Activated naive CD4-positive, alpha-beta T cell treated with anti-CD3 and anti-CD28 coated beads for 36 hours (primary cell): ENCODE results near the gene TIGD4. TPM values are rescaled to one million over a fixed set of nuclear protein-coding genes. Genes with fewer than 3 reads are reported as not detected.

Experiments
- CTCF ChIA-PET: fragments of 350-600 bp; sonication (Branson Sonifier 250); formaldehyde crosslinking; loops from one replicate; lab custom pipeline; 2021; ENCODE audit warnings: antibody characterized with exemption; lab: Charles Lee
- DNase-seq: peaks from one replicate; pipeline ENCODE4 v3.0.0-alpha.2; 2020
- H3K27ac Mint-ChIP-seq: one replicate; pipeline ENCODE4 v1.8.0; 2021; ENCODE audit warnings: mild to moderate bottlenecking, mixed read lengths
- H3K27me3 Mint-ChIP-seq: one replicate; pipeline ENCODE4 v1.8.0; 2021; ENCODE audit warnings: low read depth, mixed read lengths
- H3K36me3 Mint-ChIP-seq: one replicate; pipeline ENCODE4 v1.8.0; 2021; ENCODE audit warnings: low read depth, mixed read lengths
- H3K4me1 Mint-ChIP-seq: one replicate; pipeline ENCODE4 v1.8.0; 2021; ENCODE audit warnings: low read depth, mixed read lengths
- H3K4me3 Mint-ChIP-seq: one replicate; pipeline ENCODE4 v1.8.0; 2021; ENCODE audit warnings: mild to moderate bottlenecking, moderate library complexity, mixed read lengths
- H3K9me3 Mint-ChIP-seq: one replicate; pipeline ENCODE4 v1.8.0; 2021; ENCODE audit warnings: mixed read lengths
- intact Hi-C: fragments of 100-400 bp; cut with micrococcal nuclease; formaldehyde crosslinking; loops from one replicate; pipeline ENCODE4 v1.15.1; 2023
- total RNA-seq, 2 experiments: library from RNA; stranded (reverse); gene quantifications; one replicate each; pipeline ENCODE4 v1.2.3, GENCODE V29; 2021

The TIGD4 gene
- total RNA-seq, 2 experiments from 2014 or later: 0.07 to 0.27 TPM

DNA sequence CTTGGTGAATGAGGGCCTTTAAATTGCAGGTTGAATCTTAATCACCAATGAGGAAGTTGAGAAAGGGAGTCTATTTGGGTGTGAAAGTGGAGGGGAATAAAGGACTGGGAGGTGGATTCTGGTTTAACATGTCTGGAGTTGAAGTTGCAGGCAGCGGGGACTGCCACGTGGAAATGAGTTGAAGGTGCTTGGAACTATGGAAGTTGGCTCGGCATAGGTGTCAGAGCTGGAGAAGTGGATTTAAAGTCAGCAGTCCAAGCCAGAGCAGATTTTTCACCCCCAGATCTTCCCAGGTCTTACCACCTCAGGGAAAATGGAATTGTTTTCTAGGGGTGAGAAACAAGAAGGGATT is 44.9 kb downstream of the TIGD4 start:
- Mint-ChIP-seq H3K36me3 (no peaks in the 10 kb centered on the region), H3K9me3 (no peaks in the 10 kb centered on the region), H3K27ac (no peak overlapping the region), H3K27me3 (peaks cover 3% of the 10 kb centered on the region), H3K4me1 (no peaks in the 10 kb centered on the region), H3K4me3 (no peak overlapping the region)
- intact Hi-C loops: loop anchor here (1.0 to 2.0 kb wide), 5 partner anchors 50 to 326 kb away; no protein-coding TSS in a partner anchor
- no peak for DNase-seq
- CTCF ChIA-PET: interaction anchor here (1.1 to 2.5 kb wide), 5 partner anchors 58 to 326 kb away, joined by 3 to 17 read pairs (median 8); no protein-coding TSS in a partner anchor

DNA sequence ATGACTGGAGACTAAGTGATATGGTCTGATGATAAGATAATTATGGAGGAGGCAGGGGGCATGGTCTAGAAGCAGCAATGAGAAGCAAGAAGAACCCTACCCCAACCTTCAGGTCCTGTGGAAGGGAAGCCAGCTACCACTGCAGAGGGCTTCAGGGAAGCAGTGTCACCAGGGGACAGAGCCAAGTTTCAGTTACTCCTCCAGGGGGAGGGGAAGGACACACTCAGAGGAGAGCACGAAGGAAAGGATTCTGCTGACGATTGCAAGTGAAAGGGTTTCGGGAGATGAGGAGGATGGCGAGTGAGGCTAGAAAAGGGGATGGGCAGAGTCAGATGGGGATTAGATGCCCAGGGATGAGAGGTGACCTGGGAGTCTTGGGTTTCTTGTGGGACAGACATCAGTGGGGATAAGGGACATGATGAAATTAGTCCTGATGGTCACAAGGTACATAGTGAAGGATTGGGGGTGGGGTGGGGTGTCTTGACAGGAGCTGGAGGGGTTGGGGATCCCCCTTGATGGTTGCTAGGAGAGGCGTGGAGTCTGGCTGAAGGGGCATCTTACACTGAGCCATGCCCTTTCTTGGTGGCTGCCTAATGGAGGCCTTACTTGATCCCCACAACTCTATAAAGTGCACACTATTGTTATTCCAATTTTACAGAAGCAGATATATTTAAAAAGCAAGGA is 45.4 kb downstream of the TIGD4 start:
- intact Hi-C loops: loop anchor here (2.0 kb wide), 2 partner anchors 49 to 93 kb away; no protein-coding TSS in a partner anchor
- Mint-ChIP-seq H3K36me3 (no peaks in the 10 kb centered on the region), H3K4me3 (no peak overlapping the region), H3K27ac (no peak overlapping the region), H3K9me3 (no peaks in the 10 kb centered on the region), H3K4me1 (no peaks in the 10 kb centered on the region), H3K27me3 (peaks cover 3% of the 10 kb centered on the region)
- DNase-seq: no peak
- CTCF ChIA-PET: interaction anchor here (0.6 to 2.4 kb wide), 7 partner anchors 57 to 235 kb away, joined by 3 to 17 read pairs (median 5); no protein-coding TSS in a partner anchor

DNA sequence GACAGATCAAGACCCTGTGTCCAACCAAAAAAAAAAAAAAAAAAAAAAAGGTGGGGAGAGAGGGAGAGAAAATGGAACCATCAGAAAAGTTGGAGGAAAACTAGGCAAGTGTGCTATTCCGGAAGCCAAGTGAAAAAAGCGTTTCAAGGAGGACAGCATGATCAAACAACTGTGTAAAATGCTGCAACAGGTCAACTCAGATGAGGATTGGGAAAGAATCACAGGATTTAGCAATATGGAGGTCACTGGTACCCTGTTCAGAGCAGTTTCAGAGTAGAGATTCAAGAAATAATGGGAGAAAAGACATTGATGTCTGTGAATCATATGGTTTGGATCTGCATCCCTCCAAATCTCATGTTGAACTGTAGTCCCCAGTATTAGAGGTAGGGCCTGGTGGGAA is 47.5 kb downstream of the TIGD4 start:
- DNase-seq: no peak
- Mint-ChIP-seq H3K4me3 (no peak overlapping the region), H3K27me3 (peaks cover 3% of the 10 kb centered on the region), H3K4me1 (no peaks in the 10 kb centered on the region), H3K27ac (no peak overlapping the region), H3K9me3 (no peaks in the 10 kb centered on the region), H3K36me3 (no peaks in the 10 kb centered on the region)
- intact Hi-C loops: no loop called here
- CTCF ChIA-PET: no interaction called here

DNA sequence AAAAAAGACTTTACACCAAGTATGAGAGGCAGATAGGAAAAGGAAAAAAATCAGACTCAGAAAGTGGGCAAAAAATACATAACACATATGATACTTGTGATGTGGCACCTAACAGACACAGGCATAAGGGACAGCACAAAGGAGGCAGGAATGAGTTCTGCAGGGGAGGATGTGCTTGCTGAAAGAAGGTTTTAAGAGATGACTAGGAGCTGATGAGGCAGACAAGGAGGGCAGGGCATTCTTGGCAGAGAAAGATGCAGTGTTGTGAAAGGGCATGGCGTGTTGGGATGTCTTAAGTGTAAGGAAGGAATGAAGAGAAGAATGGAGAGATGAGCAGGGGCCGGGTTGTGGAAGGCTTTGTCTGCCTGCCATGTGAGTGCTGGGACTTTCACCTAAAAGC is 50.1 kb downstream of the TIGD4 start:
- no peaks in the 10 kb centered on the region for H3K27me3 Mint-ChIP-seq
- intact Hi-C loops: no loop called here
- no peaks in the 10 kb centered on the region for H3K4me1 Mint-ChIP-seq
- CTCF ChIA-PET: interaction anchor here (1.0 kb wide), 1 partner anchor 45 kb away, joined by 3 read pairs; no protein-coding TSS in a partner anchor
- H3K27ac Mint-ChIP-seq: no peak overlapping the region
- H3K9me3 Mint-ChIP-seq: no peaks in the 10 kb centered on the region
- peak; percentile 17 for DNase-seq
- no peaks in the 10 kb centered on the region for H3K36me3 Mint-ChIP-seq
- no peak overlapping the region for H3K4me3 Mint-ChIP-seq

DNA sequence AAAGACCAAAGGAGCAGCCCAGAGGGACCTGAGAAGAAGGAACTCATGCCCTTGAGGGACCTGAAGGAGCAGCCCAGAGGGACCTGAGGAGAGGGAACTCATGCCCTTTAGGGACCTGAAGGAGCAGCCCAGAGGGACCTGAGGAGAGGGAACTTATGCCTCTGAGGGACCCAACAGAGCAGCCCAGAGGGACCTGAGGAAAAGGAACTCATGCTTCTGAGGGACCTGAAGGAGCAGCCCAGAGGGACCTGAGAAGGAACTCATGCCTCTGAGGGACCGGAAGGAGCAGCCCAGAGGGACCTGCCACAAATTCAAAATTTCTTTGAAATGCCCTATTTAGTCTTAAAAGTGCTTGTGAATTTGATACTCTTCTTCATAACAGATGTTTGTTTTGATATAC is 51.2 kb downstream of the TIGD4 start:
- intact Hi-C loops: no loop called here
- no peaks in the 10 kb centered on the region for H3K36me3 Mint-ChIP-seq
- H3K4me1 Mint-ChIP-seq: no peaks in the 10 kb centered on the region
- H3K9me3 Mint-ChIP-seq: no peaks in the 10 kb centered on the region
- no peak overlapping the region for H3K4me3 Mint-ChIP-seq
- H3K27ac Mint-ChIP-seq: no peak overlapping the region
- DNase-seq: no peak
- H3K27me3 Mint-ChIP-seq: no peaks in the 10 kb centered on the region
- CTCF ChIA-PET: no interaction called here

DNA sequence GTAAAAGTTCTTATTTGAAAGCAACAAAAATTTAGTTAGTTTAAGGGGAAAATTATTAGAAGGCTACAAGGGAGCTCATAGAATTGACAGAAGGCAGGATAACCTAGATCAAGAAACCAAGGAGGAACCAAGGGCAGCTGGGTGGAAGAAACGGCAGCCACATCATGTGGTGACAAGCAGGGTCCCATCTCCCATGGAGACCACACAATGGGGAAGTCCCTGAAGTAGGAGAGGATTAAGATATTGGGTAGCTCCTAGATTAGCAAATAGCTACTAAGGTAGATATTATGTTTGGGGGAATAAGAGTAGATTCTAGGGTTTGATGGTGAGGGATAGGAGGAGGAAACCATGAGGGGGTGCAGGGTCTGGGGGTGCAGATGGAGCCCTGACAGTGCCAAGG is 51.7 kb downstream of the TIGD4 start:
- H3K4me1 Mint-ChIP-seq: no peaks in the 10 kb centered on the region
- no peak overlapping the region for H3K27ac Mint-ChIP-seq
- DNase-seq: no peak
- CTCF ChIA-PET: interaction anchor here (0.6 kb wide), 1 partner anchor 227 kb away, joined by 4 read pairs; no protein-coding TSS in a partner anchor
- H3K27me3 Mint-ChIP-seq: no peaks in the 10 kb centered on the region
- H3K4me3 Mint-ChIP-seq: no peak overlapping the region
- intact Hi-C loops: no loop called here
- H3K9me3 Mint-ChIP-seq: no peaks in the 10 kb centered on the region
- H3K36me3 Mint-ChIP-seq: no peaks in the 10 kb centered on the region

DNA sequence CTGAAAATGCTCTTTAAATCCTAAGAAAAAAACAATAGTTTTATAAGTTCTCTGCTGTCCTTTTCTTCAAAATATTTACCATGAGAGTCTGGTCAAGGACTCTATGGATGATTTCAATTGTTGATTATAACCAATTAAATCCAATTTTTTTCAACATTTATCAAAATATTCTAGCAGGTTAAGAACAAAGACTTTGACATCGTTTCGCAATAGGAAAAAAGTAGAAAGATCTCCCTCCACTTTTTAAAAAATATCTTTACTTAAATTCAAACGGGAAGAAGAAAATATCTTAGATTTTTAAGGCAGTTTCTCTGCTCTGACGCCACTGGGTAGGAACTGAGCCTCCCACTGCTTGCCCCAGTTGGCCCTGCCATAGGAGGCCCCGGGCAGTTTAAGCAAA is 55.0 kb downstream of the TIGD4 start:
- CTCF ChIA-PET: no interaction called here
- no peaks in the 10 kb centered on the region for H3K9me3 Mint-ChIP-seq
- no peaks in the 10 kb centered on the region for H3K27me3 Mint-ChIP-seq

DNA sequence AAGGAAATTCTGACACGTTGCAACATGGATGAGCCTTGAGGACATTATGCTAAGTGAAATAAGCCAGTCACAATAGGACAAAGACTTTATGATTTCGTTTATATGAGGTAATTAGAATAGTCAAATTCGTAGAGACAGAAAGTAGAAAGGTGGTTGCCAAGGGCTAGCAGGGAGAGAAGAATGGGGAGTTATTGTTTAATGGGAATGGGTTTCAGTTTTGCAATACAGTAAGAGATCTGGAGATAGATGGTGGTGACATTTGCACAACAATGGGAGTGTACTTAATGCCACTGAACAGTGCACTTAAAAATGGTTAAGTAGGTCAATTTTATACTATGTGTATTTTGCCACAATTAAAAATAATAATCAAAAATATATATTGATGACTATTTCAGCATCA is 56.3 kb downstream of the TIGD4 start:
- H3K4me1 Mint-ChIP-seq: no peaks in the 10 kb centered on the region
- CTCF ChIA-PET: no interaction called here
- no peaks in the 10 kb centered on the region for H3K27me3 Mint-ChIP-seq
- no peaks in the 10 kb centered on the region for H3K36me3 Mint-ChIP-seq
- no peak overlapping the region for H3K4me3 Mint-ChIP-seq
- intact Hi-C loops: no loop called here
- no peak overlapping the region for H3K27ac Mint-ChIP-seq
- H3K9me3 Mint-ChIP-seq: no peaks in the 10 kb centered on the region
- no peak for DNase-seq

More for the DNA sequence above, 55.0 kb downstream of the TIGD4 start:
- no peak overlapping the region for H3K4me3 Mint-ChIP-seq
- DNase-seq: no peak
- no peaks in the 10 kb centered on the region for H3K36me3 Mint-ChIP-seq
- H3K27ac Mint-ChIP-seq: no peak overlapping the region
- no peaks in the 10 kb centered on the region for H3K4me1 Mint-ChIP-seq
- intact Hi-C loops: no loop called here

DNA sequence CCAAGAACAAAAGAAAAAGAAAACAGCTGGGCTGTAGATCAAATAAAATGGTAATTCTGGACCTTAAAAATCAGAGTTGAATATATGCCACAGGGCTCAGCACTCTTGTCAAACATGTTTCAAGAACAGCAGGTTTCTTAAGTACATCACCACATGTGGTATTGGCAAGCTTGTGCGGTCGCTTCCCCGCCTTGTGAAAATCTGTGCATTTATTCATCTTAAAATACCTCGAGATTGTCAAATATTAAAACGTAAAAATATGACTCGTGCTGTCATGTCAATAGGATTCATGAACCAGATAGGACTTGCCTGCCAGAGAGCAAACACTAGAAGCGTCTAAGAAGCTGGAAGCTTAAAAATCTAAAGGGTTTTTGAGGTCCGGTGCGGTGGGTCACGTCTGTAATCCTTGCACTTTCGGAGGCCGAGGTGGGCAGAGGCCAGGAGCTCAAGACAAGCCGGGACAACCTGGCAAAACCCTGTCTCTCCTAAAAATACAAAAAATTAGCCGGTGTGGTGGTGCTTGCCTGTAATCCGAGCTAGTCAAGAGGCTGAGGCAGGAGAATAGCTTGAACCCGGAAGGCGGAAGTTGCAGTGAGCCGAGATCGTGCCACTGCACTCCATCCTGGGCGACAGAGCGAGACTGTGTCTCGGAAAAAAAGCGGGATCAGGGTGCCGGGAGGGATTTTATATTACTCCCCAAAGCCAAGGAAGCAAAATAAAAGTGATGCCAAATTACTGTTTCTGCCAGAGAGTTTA is 59.6 kb downstream of the TIGD4 start:
- H3K27ac Mint-ChIP-seq: no peak overlapping the region
- H3K9me3 Mint-ChIP-seq: peaks cover 5% of the 10 kb centered on the region
- H3K36me3 Mint-ChIP-seq: peaks cover 2% of the 10 kb centered on the region
- H3K4me1 Mint-ChIP-seq: no peaks in the 10 kb centered on the region
- CTCF ChIA-PET: interaction anchor here (1.2 kb wide), 1 partner anchor 219 kb away, joined by 6 read pairs; no protein-coding TSS in a partner anchor
- intact Hi-C loops: no loop called here
- DNase-seq: no peak
- no peak overlapping the region for H3K4me3 Mint-ChIP-seq
- no peaks in the 10 kb centered on the region for H3K27me3 Mint-ChIP-seq

Other genes starting within 250 kb of the TIGD4 start
- gene FBXW7, start 243.6 kb downstream of the TIGD4 start, total RNA-seq: 10 to 100 TPM; 26.7 to 29.2 TPM
- 10 to 100 TPM; 17.3 to 20.4 TPM for gene TMEM154, start 99.7 kb downstream of the TIGD4 start, total RNA-seq
- 1 to 10 TPM; 5.0 to 5.1 TPM for gene ARFIP1, start 224 bp upstream of the TIGD4 start, total RNA-seq
- under 1 TPM; 0.07 to 0.12 TPM for gene FHDC1, start 156.6 kb upstream of the TIGD4 start, total RNA-seq